Fibroblast of upper back skin (primary cell): ENCODE measurements around the gene LARP4B.

Source experiments
- DNase-seq: peaks from one replicate; pipeline ENCODE4 v3.0.0-alpha.2; 2013

Gene LARP4B

GRCh38 chr10:923844-924523 is 7.5 kb downstream of the LARP4B start:
- no peak for DNase-seq

- peak; percentile 89 for DNase-seq
These were observed 9.8 kb downstream of the LARP4B start for GRCh38 chr10:921471-922414.

DNA sequence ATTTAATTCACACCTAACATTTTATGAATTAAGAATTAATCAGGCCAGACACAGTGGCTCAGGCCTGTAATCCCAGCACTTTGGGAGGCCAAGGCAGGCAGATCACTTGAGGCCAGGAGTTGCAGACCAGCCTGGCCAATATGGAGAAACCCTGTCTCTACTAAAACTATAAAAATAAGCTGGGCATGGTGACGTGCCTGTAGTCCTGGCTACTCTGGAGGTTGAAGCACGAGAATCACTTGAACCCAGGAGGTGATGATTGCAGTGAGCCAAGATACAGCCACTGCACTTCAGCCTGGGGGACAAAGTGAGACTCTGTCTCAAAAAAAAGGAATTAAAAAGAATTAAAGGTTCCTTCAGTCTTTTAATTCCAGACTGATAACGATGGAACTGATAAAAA is 11.1 kb downstream of the LARP4B start:
- no peak for DNase-seq

- no peak for DNase-seq
These were observed 12.0 kb downstream of the LARP4B start for GRCh38 chr10:919481-919880.

DNA sequence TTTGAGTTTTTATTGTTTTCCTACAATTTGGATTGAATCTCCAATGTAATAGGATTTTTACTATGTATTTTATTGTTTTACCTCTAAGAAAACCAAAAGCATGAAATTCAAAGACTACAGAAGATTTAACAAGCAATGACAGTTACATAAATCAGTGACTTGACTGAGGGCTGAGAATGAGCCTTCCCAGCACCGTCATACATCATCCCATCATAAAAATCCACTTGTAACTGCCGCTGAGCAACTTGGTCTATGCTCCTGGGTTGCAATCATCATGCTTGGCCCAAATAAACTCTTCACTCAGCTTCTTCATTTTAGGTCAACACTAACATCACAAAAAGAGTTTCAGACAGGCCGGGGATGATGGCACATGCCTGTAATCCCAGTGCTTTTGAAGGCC is 13.5 kb downstream of the LARP4B start:
- DNase-seq: no peak

DNA sequence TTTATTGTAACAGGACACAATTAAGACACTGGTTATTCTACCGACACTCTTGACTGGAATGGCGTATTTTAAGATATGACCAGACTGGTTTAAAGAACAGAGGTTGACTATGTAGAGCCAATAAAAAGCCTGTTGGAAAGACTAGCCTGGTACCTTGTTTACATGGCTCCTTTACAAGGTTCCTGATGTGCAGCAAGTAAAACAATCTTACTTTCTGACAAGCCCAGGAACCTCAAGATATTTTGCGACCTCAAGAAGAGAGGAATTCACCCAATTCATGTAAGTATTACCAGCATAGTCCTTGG is 14.1 kb downstream of the LARP4B start:
- DNase-seq: no peak

- no peak for DNase-seq
These were observed 14.6 kb downstream of the LARP4B start for GRCh38 chr10:916716-917415.

GRCh38 chr10:909831-910230 is 21.7 kb downstream of the LARP4B start:
- DNase-seq: peak; percentile 39

DNA sequence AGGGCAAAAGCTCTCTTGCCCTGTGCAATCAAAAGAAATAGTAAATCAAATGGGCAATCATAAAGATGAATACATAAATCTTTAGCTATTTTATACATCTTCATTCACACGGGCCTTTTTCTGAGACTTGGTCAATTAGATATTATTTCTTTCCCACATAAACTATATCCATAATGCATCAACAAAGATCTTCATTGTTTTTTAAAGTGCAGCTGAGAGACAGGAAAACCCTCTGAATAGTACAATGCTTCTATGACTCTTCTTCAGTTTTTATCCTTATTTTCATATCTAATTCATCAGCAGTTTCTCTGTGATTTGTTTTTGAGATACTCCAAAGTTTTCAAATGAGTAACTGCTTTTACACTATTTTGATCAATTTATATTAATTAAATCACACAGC is 25.5 kb downstream of the LARP4B start:
- DNase-seq: no peak

GRCh38 chr10:905503-905902 is 26.0 kb downstream of the LARP4B start:
- no peak for DNase-seq

DNA sequence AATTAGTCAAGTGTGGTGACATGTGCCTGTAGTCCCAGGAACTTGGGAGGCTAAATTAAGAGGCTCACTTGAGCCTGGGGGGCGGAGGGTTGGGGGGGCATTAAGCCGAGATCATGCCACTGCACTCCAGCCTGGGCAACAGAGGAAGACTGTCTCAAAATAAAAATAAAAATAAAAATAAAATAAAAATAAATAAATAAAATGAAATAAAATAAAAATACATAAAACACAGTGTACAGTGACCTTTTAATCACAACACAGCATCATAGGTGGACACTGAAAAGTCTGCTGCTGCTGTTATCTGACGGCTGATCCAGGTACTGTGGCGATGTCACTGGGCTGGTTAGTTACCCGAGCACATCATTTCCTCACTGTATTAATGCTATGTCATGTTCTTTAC is 27.1 kb downstream of the LARP4B start:
- no peak for DNase-seq

DNA sequence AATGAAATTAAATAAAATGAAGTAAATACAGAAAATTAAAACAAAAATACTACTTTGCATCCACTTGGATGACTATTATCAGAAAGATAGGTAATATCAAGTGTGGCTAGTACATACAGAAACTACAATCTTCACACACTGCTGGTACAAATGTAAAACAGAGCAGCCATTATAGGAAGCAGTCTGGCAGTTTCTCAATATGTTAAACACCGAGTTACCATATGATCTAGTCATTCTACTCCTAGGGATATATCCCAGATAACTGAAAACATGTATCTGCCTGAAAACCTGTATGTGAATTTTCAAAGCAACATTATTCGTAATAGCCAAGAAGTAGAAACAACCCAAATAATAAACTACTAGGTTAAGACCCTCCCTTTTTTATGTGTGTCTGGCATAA is 33.4 kb downstream of the LARP4B start:
- no peak for DNase-seq

DNA sequence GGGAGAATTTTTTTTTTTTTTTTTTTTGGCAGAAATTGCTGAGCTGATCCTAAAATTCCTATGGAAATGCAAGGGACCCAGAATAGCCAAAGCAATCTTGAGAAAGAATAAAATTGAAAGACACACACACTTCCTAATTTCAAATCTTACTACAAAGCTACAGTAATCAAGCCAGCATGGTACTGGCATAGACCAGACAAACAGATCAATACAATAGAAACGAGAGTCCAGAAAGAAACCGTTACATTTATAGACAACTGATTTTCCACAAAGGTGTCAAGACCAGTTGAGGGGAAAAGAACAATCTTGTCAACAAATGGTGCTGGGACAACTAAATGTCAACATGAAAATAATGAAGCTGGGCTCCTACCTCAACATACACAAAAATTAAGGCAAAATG is 34.5 kb downstream of the LARP4B start:
- no peak for DNase-seq

- DNase-seq: no peak
These were observed 36.2 kb downstream of the LARP4B start for GRCh38 chr10:895324-895723.

GRCh38 chr10:878895-879294 is 52.6 kb downstream of the LARP4B start:
- DNase-seq: no peak

DNA sequence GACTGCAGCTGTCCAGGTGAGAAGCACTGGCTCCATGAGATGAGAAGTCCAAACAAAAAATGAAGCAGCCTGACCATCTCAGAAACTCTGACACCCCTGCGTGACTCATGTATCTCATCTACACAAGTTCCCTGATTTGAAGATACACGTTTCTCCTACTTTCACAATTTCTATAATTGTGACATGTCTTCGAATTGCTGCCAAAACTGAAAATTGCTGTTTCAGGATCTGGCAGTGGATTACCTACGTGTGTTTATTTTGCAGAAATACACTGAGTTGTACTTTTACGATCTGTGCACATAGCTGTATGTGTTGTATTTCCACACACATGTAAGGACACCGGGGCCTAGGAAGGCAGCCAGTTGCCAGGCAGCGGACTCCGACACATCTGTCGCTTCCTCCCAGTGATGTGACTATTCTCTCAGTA is 53.2 kb downstream of the LARP4B start:
- DNase-seq: no peak

DNA sequence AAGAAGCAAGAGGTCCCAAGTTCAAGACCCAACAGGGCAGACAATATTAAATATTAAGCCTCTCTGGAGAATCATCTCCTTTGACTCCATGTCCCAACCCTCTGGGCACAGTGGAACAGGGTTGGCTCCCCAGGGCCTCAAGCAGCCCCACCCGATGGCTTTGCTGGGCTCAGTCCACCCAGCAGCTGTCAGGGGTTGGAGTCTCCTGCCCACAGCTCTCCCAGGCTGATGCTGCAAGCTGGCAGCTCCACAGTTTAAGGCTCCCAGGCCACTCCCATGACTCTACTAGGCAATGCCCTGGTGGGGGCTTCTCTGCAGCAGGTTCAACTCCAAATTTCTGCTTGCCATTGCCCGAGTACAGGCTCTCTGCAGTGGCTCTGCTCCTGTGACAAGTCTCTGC is 55.1 kb downstream of the LARP4B start:
- DNase-seq: no peak

GRCh38 chr10:873020-873419 is 58.5 kb downstream of the LARP4B start:
- no peak for DNase-seq

DNA sequence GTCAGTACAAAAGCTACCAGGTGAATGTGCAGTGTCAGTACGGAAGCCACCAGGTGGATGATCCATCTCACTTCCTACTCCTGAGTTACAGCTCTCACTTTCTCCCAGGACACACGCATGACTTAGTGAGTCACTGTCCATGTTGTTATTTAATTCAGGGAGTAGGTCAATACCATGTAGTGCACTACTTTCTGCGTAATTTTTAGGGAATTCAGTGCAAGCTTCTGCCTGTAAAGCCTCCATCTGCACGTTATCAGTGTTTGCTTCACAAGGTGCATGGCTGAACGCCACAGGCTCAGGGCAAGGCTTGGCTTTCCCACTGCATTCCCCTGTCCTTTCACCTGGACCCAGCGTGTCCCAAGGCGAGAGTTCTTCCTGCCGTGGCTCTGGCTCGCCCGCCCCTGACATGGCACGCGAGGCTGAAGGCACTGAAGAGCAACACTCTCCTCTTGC is 59.5 kb downstream of the LARP4B start:
- DNase-seq: no peak

GRCh38 chr10:870564-871166 is 60.8 kb downstream of the LARP4B start:
- no peak for DNase-seq

GRCh38 chr10:869171-869570 is 62.3 kb downstream of the LARP4B start:
- no peak for DNase-seq

DNA sequence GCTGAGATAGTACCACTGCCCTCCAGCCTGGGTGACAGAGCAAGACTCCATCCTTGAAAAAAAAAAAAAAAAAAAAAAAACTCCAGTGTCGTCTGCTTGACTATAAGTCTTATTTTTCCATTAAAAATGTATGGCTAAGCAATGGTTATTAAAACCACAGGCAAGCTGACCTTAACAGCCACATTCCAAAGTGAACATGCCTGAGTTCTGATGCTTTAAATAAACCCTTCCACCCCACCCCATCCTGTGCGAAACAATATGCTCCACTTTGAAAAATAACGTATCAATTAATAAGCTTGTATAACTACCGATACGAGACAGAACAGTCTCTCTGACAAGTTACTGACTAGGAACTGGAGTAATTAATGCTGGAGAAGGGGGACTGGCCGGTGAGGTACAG is 63.7 kb downstream of the LARP4B start:
- peak; percentile 55 for DNase-seq

DNA sequence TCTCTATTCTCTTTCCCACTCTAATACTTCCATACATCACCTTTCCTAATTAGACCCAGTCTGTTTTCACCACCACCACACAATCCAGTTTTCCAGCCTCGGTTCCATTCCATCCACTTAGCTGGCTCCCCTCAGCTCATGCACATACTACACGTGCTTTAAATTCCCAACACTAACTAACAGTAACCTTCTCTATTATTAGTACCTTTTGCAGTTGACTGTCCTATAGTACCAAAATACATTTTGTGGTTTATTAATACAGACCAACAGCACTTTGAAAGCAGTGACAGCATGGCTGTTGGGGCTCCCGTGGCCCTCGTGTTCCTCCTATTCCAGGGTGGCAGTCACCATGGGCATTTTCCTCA is 64.9 kb downstream of the LARP4B start:
- no peak for DNase-seq
